K562 (cell line): ENCODE results near the gene ACRBP. TPM values are rescaled to one million over a fixed set of nuclear protein-coding genes. Genes with fewer than 3 reads are reported as not detected.
A peak's percentile ranks its signal among the peaks of the same experiment; 100 is the strongest.

Experiments
- ATAC-seq: fragments of 200-7000 bp; cut with Tn5 transposase; 3 replicates; pipeline ENCODE4 v1.9.1; 2020; ENCODE audit warnings: moderate library complexity
- Bru-seq: library from RNA; stranded (reverse); fragments of 400-500 nt; gene quantifications from one replicate; lab custom pipeline; 2021; lab: Mats Ljungman, UMichigan
- BruChase-seq, 2 experiments: library from RNA; stranded (reverse); fragments of 400-500 nt; gene quantifications; one replicate each; lab custom pipeline; 2021; lab: Mats Ljungman, UMichigan
- BruUV-seq: library from RNA; stranded (reverse); fragments of 400-500 nt; replicated peaks from 2 replicates; lab custom pipeline; 2021; lab: Mats Ljungman, UMichigan
- CTCF ChIA-PET: fragments of 300-600 bp; formaldehyde crosslinking; extraction: SDS; loops from one replicate; lab custom pipeline; 2021; ENCODE audit warnings: low intra/inter-chr PET ratio; lab: Yijun Ruan, JAX
- POLR2A ChIA-PET: fragments of 300-600, 350-650 bp; sonication (Branson Sonifier 250); formaldehyde crosslinking; extraction: SDS; loops from one replicate; lab custom pipeline; 2021; ENCODE audit warnings: antibody characterized with exemption, inconsistent platforms; lab: Yijun Ruan, JAX
- DNase-seq, 4 experiments: peaks; one replicate each; pipeline versions ENCODE4 v3.0.0 to v3.0.0-alpha.2; 2011 to 2018; ENCODE audit warnings: low spot score in 3 of 4, mixed read lengths in 3 of 4; ENCODE audit errors: extremely low read depth in 1 of 4
- FAIRE-seq: peaks from 2 replicates; lab custom pipeline; 2011; peaks lifted over from hg19 to GRCh38; lab: Jason Lieb, UNC
- H2AFZ ChIP-seq: 2 replicates; pipeline ENCODE4 v1.6.0; 2011; ENCODE audit warnings: low read depth, low read length, control low read depth, inconsistent platforms
- H3K27ac ChIP-seq: fragments of 200-600 bp; 3 replicates; pipeline ENCODE4 v1.8.0; 2011; ENCODE audit warnings: low read depth, mild to moderate bottlenecking, control low read depth, inconsistent platforms, low read length, moderate library complexity, mixed read lengths; ENCODE audit errors: extremely low read depth
- H3K27me3 ChIP-seq, 2 experiments: fragments of 300-600 bp in 1 of 2; 2 replicates in 1 of 2; 3 replicates in 1 of 2; pipeline versions ENCODE4 v1.6.0 to v1.8.0; 2011; ENCODE audit warnings: inconsistent platforms in 2 of 2, low read length in 2 of 2, mild to moderate bottlenecking in 1 of 2, mixed read lengths in 1 of 2, moderate library complexity in 1 of 2; ENCODE audit not compliant: control insufficient read depth in 2 of 2, insufficient read depth in 2 of 2
- H3K36me3 ChIP-seq: fragments of 300-600 bp; 3 replicates; pipeline ENCODE4 v1.8.0; 2011; ENCODE audit warnings: mild to moderate bottlenecking, low read length, inconsistent platforms; ENCODE audit not compliant: control insufficient read depth, insufficient read depth
- H3K4me1 ChIP-seq, 2 experiments: fragments of 200-600 bp in 1 of 2; replicated peaks in 1 of 2; 2 replicates in 1 of 2; 3 replicates in 1 of 2; pipeline versions ENCODE4 v1.5.1 to v1.8.0; 2011; ENCODE audit warnings: inconsistent platforms in 2 of 2, low read length in 2 of 2, mild to moderate bottlenecking in 1 of 2, mixed read lengths in 1 of 2, moderate library complexity in 1 of 2; ENCODE audit not compliant: control insufficient read depth in 2 of 2, insufficient read depth in 2 of 2
- H3K4me2 ChIP-seq: 2 replicates; pipeline ENCODE4 v1.6.1; 2011; ENCODE audit warnings: low read length, control low read depth, inconsistent platforms, mixed read lengths; ENCODE audit not compliant: insufficient read depth
- H3K4me3 ChIP-seq: fragments of 200-600 bp; sonication (generic), shearing (Covaris generic); 2 replicates; pipeline ENCODE4 v1.5.1; 2016; ENCODE audit warnings: control low read depth, inconsistent platforms
- H3K79me2 ChIP-seq: fragments of 200-600 bp; 3 replicates; pipeline ENCODE4 v1.8.0; 2011; ENCODE audit warnings: low read length, inconsistent platforms; ENCODE audit not compliant: control insufficient read depth, insufficient read depth
- H3K9ac ChIP-seq, 2 experiments: 2 replicates each; pipeline versions ENCODE4 v1.6.0 to v1.6.1; 2011; ENCODE audit warnings: low read depth in 2 of 2, low read length in 2 of 2, control low read depth in 1 of 2, inconsistent platforms in 1 of 2, mild to moderate bottlenecking in 1 of 2, mixed read lengths in 1 of 2; ENCODE audit not compliant: insufficient read depth in 1 of 2
- H3K9me1 ChIP-seq: one replicate; pipeline ENCODE4 v1.6.0; 2011; ENCODE audit warnings: inconsistent platforms, mild to moderate bottlenecking, low read length, moderate library complexity; ENCODE audit not compliant: control insufficient read depth, insufficient read depth
- H3K9me3 ChIP-seq: replicated peaks from 2 replicates; pipeline ENCODE4 v1.5.1; 2011; ENCODE audit warnings: low read depth, low read length, inconsistent platforms; ENCODE audit not compliant: control insufficient read depth, insufficient read depth
- H4K20me1 ChIP-seq: replicated peaks from 2 replicates; pipeline ENCODE4 v1.6.1; 2011; ENCODE audit warnings: low read length, inconsistent platforms, mixed read lengths; ENCODE audit not compliant: control insufficient read depth, insufficient read depth
- CHD7 ChIP-seq: fragments of 200-600 bp; sonication (generic); IDR thresholded peaks from one replicate; pipeline ENCODE4 v1.6.1; 2012; ENCODE audit warnings: mild to moderate bottlenecking, low read depth, low read length, inconsistent platforms
- POLR2G ChIP-seq: fragments of 200-400 bp; formaldehyde crosslinking; IDR thresholded peaks from 2 replicates; pipeline ENCODE4 v1.6.1; 2017; ENCODE audit warnings: low read depth, mild to moderate bottlenecking, antibody characterized with exemption, low read length, moderate library complexity
- WGBS: fragments of 100-300 bp; shearing (Covaris generic); methylation state at CpG from one replicate; pipeline ENCODE4 v1.1.6; 2016; ENCODE audit warnings: low coverage, mixed read lengths; ENCODE audit not compliant: insufficient coverage; ENCODE audit errors: missing lambda C conversion rate; 5-methylcytosine and 5-hydroxymethylcytosine counted together
- in situ Hi-C: fragments of 300-500 bp; cut with MboI; formaldehyde crosslinking; loops from 4 replicates; pipeline ENCODE4 v1.15.0; 2018; ENCODE audit warnings: inconsistent platforms, mixed read lengths
- intact Hi-C: fragments of 100-400 bp; cut with micrococcal nuclease; formaldehyde crosslinking; loops from 2 replicates; pipeline ENCODE4 v1.14.2; 2022
- long read RNA-seq, 3 experiments: library from polyadenylated mRNA in 2 of 3; library from RNA in 1 of 3; unstranded in 2 of 3; stranded (forward) in 1 of 3; transcript quantifications; one replicate each; pipeline ENCODE4 v2.0.0, GENCODE V29; 2019 to 2022
- polyA minus RNA-seq, 3 experiments: library from RNA; depleted of rRNA, polyadenylated mRNA; stranded (reverse); fragments of >200 nt; gene quantifications; 2 replicates each; pipeline ENCODE4 v1.2.3, GENCODE V29; 2011
- polyA plus RNA-seq, 8 experiments: library from polyadenylated mRNA; depleted of rRNA in 4 of 8; stranded (reverse) in 5 of 8; unstranded in 3 of 8; fragments of >200 nt; fragmentation: Nextera tagmentation in 2 of 8; fragmentation: Illumina TruSeq in 1 of 8; extraction: Ambion mirVana in 2 of 8; extraction: Trizol in 1 of 8; gene quantifications; 2 replicates each; pipeline versions ENCODE4 v1.2.1 to v1.2.3, GENCODE V29; 2011 to 2014; ENCODE audit warnings: inconsistent platforms in 1 of 8, missing spikeins in 1 of 8
- total RNA-seq, 7 experiments: library from RNA; depleted of rRNA in 6 of 7; stranded (reverse); fragments of >200 nt in 6 of 7; fragmentation: Illumina TruSeq in 2 of 7; extraction: Trizol in 2 of 7; gene quantifications; 2 replicates each; pipeline versions ENCODE4 v1.2.1 to v1.2.3, GENCODE V29; 2011 to 2021; ENCODE audit warnings: low replicate concordance in 1 of 7

ACRBP gene
- 10.1 and 27.0 TPM in 2 replicates for total RNA-seq (2011; cell fraction: chromatin; rRNA removed; ENCODE audit: low replicate concordance)
- 11.7 and 20.7 TPM in 2 replicates for total RNA-seq (2011; cell fraction: nucleolus; rRNA removed)
- total RNA-seq (2011; cell fraction: nucleoplasm; rRNA removed): 12.6 and 15.5 TPM in 2 replicates
- total RNA-seq (2014; rRNA removed) (5.3 and 10.5 TPM in 2 replicates), total RNA-seq (2014; rRNA removed; fragmentation: Illumina TruSeq; extraction: Trizol) (5.5 and 7.9 TPM in 2 replicates), total RNA-seq (2015; rRNA removed; fragmentation: Illumina TruSeq; extraction: Trizol) (3.1 and 3.5 TPM in 2 replicates), total RNA-seq (2021) (16.8 and 18.0 TPM in 2 replicates), polyA plus RNA-seq (2011; rRNA removed) (13.2 and 28.6 TPM in 2 replicates), polyA plus RNA-seq (2014; fragmentation: Illumina TruSeq; extraction: Trizol) (7.2 and 8.4 TPM in 2 replicates), polyA plus RNA-seq (2014; fragmentation: Nextera tagmentation; extraction: Ambion mirVana) (10 to 100 TPM; 23.1 to 31.8 TPM), polyA plus RNA-seq (2014; rRNA removed) (4.4 and 6.7 TPM in 2 replicates), polyA minus RNA-seq (2011; rRNA and poly(A)+ RNA removed) (4.0 and 4.5 TPM in 2 replicates), Bru-seq, nascent RNA (percentile 41 among the genes with signal in this experiment), BruChase-seq, experiment 1, labeled RNA remaining after a 2-hour chase (percentile 34 among the genes with signal in this experiment), BruChase-seq, experiment 2, labeled RNA remaining after a 6-hour chase (percentile 38 among the genes with signal in this experiment)
- 12.3 and 15.6 TPM in 2 replicates for polyA plus RNA-seq (2011; cell fraction: cytosol; rRNA removed)
- polyA plus RNA-seq (2011; cell fraction: nucleus; rRNA removed): 79.2 and 89.4 TPM in 2 replicates
- polyA plus RNA-seq (2012): 13.4 and 22.7 TPM in 2 replicates
- polyA minus RNA-seq (2011; cell fraction: cytosol; rRNA and poly(A)+ RNA removed): 5.4 and 7.3 TPM in 2 replicates
- polyA minus RNA-seq (2011; cell fraction: nucleus; rRNA and poly(A)+ RNA removed): 4.4 and 11.2 TPM in 2 replicates
- long read RNA-seq, experiment 1, partial matches to known transcripts: 2 of 3 reads
- long read RNA-seq, experiment 1, other reads (novel, unspliced or antisense): 1 of 3 reads
- long read RNA-seq, experiment 2, partial matches to known transcripts: 3 of 5 reads
- long read RNA-seq, experiment 2, other reads (novel, unspliced or antisense): 2 of 5 reads
- long read RNA-seq, experiment 3, partial matches to known transcripts: 2 of 4 reads
- long read RNA-seq, experiment 3, other reads (novel, unspliced or antisense): 2 of 4 reads

- ATAC-seq: no peak
- H3K36me3 ChIP-seq: peaks cover 5% of the 10 kb centered on the region; the same call in 1 of the 3 replicates
- intact Hi-C loops (no loop called here), in situ Hi-C loops (no loop called here)
- H3K79me2 ChIP-seq: no peaks in the 10 kb centered on the region
- WGBS: 96% methylated on average over 9 of the region's 38 CpGs
- H3K9me3 ChIP-seq: peaks cover 8% of the 10 kb centered on the region
- no peak within 1 kb of the TSS for H3K4me3 ChIP-seq
- no peak within 1 kb of the TSS for H3K4me2 ChIP-seq
- H3K9ac ChIP-seq: no peak within 1 kb of the TSS
- H4K20me1 ChIP-seq: no peaks in the 10 kb centered on the region
- no peaks in the 10 kb centered on the region for H3K27me3 ChIP-seq
- peaks cover 0 to 8% of the 10 kb centered on the region in 2 experiments; a peak in 3 of 5 replicates for H3K4me1 ChIP-seq
- DNase-seq: no peak
- H2AFZ ChIP-seq: no peak within 1 kb of the TSS
- ChIA-PET CTCF (no interaction called here), POLR2A (interaction anchor here (0.8 kb wide), 1 partner anchor 314 kb away, joined by 3 read pairs; no protein-coding TSS in a partner anchor)
- no peaks in the 10 kb centered on the region for H3K9me1 ChIP-seq
- no peak within 1 kb of the TSS for H3K27ac ChIP-seq
- no peak for FAIRE-seq
- no TSS peak for BruUV-seq
- TF ChIP-seq CHD7: no peak
- 0 out of 2 replicates have a peak, but pooled peaks have one; percentile 17 for TF ChIP-seq POLR2G
These were observed at the start of gene ACRBP for GRCh38 chr12:6647083-6647604. TSS of gene ACRBP (minus strand) at chr12:6647432. CDS start at chr12:6647366, 66 bp downstream.
